Heart left ventricle (tissue), 13 donors: ENCODE results near the gene ANKRD11.

Source experiments
- CTCF ChIP-seq, 12 donors: fragments of 200-600 bp; sonication (generic) in 4 of 12; IDR thresholded peaks; one replicate each; pipeline versions ENCODE4 v1.5.0 to v1.8.0; 2018 to 2022; ENCODE audit warnings: antibody characterized with exemption in 12 of 12, mild to moderate bottlenecking in 5 of 12
- POLR2A ChIP-seq, 2 donors: fragments of 450-650 bp; IDR thresholded peaks; one replicate each; pipeline ENCODE4 v1.6.1; 2017; ENCODE audit warnings: antibody characterized with exemption in 2 of 2, mild to moderate bottlenecking in 2 of 2, moderate library complexity in 2 of 2
- donor health status: ischemic (EF 13 %, LVEDD 7.1; RV severe dilation, severe dysfunction).
- donor health status: DM: no; HTN: yes; CAD: no.
- donor health status: DM: no; HTN: no; CAD: no.
- donor health status: ischemic (EF 25% LVEDD 6.9; RV normal size, moderate dysfunction).
- donor health status: ischemic (EF 25% LVEDD 5.7; RV mildly dilated, moderate dysfunction).
- donor health status: ischemic (EF 35%, LVEDD 5.7; RV mildly dilated, moderate dysfunction).
- donor health status: nonischemic (EF 11% LVEDD 7.7; RV severe dilation, severe dysfunction).
- donor health status: DM: yes; HTN: yes; CAD: no.
- donor health status: PGD.
- donor health status: ischemic (EF 29% LVEDD 5.4; RV normal size, mild dysfunction).
- donor health status: nonischemic (EF 23%, LVEDD 6.1; RV moderate dilation, normal function).

- TF ChIP-seq CTCF (IDR thresholded peaks at IDR 0.05) (no peak), POLR2A (IDR thresholded peaks at IDR 0.05) (no peak)
Measured at GRCh38 chr16:89401641-89402445, 88.5 kb downstream of the ANKRD11 start.
